Activated T-helper 1 cell treated with anti-CD3 and anti-CD28 coated beads, Interleukin-12 subunit alpha, Interleukin-12 subunit beta, Interleukin-2, Interleukin-4 antibody, amounts not matched to agents 30 ng/mL and 10 ng/mL and 1 ng/mL, durations not matched to agents 14 hours and 24 hours and 36 hours (primary cell): ENCODE data around the gene CDK3. TPM values are rescaled to one million over a fixed set of nuclear protein-coding genes. Genes with fewer than 3 reads are reported as not detected.

ENCODE experiments used
- DNase-seq: peaks from one replicate; pipeline ENCODE4 v3.0.0; 2021; ENCODE audit warnings: low spot score
- H3K27ac Mint-ChIP-seq: one replicate; pipeline ENCODE4 v1.8.0; 2021; ENCODE audit warnings: mild to moderate bottlenecking, mixed read lengths
- H3K27me3 Mint-ChIP-seq: one replicate; pipeline ENCODE4 v1.8.0; 2022; ENCODE audit warnings: mild to moderate bottlenecking, moderate library complexity, mixed read lengths; ENCODE audit not compliant: insufficient read depth
- H3K36me3 Mint-ChIP-seq: one replicate; pipeline ENCODE4 v1.8.0; 2021; ENCODE audit warnings: low read depth, mixed read lengths
- H3K4me1 Mint-ChIP-seq: one replicate; pipeline ENCODE4 v1.8.0; 2021; ENCODE audit warnings: low read depth, mixed read lengths
- H3K4me3 Mint-ChIP-seq: one replicate; pipeline ENCODE4 v1.8.0; 2021; ENCODE audit warnings: mild to moderate bottlenecking, moderate library complexity, mixed read lengths
- H3K9me3 Mint-ChIP-seq: one replicate; pipeline ENCODE4 v1.8.0; 2021; ENCODE audit warnings: mixed read lengths
- intact Hi-C: fragments of 100-400 bp; cut with micrococcal nuclease; formaldehyde crosslinking; loops from one replicate; pipeline ENCODE4 v1.15.1; 2024
- total RNA-seq: library from RNA; stranded (reverse); gene quantifications from 2 replicates; pipeline ENCODE4 v1.2.3, GENCODE V29; 2022

CDK3 gene
- total RNA-seq, 1 donor from 2014 or later, result 5.3 TPM

- H3K27me3 Mint-ChIP-seq, result no peaks in the 10 kb centered on the region
- H3K9me3 Mint-ChIP-seq, result no peaks in the 10 kb centered on the region
- H3K27ac Mint-ChIP-seq, result peak overlapping the region; percentile 44
- intact Hi-C loops, result no loop called here
- no peak for DNase-seq
- peaks cover 26% of the 10 kb centered on the region for H3K4me1 Mint-ChIP-seq
- H3K4me3 Mint-ChIP-seq, result no peak overlapping the region
- no peaks in the 10 kb centered on the region for H3K36me3 Mint-ChIP-seq
These were observed 2.3 kb upstream of the CDK3 start for GRCh38 chr17:75998327-75998795.

DNA sequence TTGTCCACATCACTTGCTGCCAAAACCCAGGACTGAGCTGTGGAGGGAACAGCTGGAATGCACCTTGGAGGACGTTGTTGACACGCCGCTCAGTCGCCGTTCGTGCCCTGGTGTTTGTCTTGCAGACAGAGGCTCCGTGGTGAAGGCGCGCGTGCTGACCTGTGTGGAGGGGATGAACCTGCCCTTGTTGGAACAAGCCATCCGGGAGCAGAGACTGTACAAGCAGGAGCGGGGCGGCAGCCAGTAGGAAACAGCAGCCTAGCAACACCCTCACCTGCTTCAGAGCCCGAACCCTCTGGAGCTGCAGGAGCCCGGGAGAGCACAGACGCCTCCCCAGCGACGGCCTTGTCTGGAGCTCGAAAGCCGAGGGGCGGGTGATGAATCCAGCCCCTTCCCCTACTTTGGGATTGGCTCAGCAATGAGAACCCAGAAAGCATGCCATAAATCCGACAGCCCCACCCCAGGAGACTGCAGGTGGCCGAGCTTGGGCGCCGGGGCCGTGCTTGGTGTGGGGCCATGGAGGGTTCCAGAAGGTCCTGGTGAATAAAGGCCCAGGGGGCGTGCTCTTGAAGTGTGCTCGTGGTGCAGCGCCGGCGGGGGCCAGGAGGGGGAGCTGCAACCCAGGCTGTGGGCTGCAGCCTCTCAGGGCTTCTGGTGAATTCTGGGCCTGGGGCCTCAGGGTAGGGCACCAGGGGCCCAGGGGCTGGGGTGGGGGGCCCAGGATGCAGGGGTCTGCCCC, 470 bp upstream of the CDK3 start:
- Mint-ChIP-seq H3K9me3 (no peaks in the 10 kb centered on the region), H3K27ac (no peak overlapping the region), H3K36me3 (peaks cover under 1% of the 10 kb centered on the region), H3K27me3 (no peaks in the 10 kb centered on the region), H3K4me3 (no peak overlapping the region), H3K4me1 (peaks cover 28% of the 10 kb centered on the region)
- intact Hi-C loops, result no loop called here
- peak; percentile 45 for DNase-seq

DNA sequence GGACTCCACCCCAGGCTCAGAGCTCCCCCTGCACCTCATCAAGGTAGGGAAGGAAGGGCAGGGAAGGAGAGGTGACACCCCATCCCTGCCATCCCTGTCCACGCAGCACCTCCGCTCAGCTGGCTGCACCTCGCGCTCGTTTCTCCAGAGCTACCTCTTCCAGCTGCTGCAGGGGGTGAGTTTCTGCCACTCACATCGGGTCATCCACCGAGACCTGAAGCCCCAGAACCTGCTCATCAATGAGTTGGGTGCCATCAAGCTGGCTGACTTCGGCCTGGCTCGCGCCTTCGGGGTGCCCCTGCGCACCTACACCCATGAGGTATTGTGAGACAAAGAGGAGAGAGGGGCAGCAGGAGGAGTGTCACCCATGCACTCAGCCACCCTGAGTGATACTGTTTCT, 1.4 kb downstream of the CDK3 start:
- H3K27ac Mint-ChIP-seq, result no peak overlapping the region
- H3K27me3 Mint-ChIP-seq, result no peaks in the 10 kb centered on the region
- intact Hi-C loops, result no loop called here
- no peak overlapping the region for H3K4me3 Mint-ChIP-seq
- H3K9me3 Mint-ChIP-seq, result no peaks in the 10 kb centered on the region
- H3K36me3 Mint-ChIP-seq, result peaks cover 2% of the 10 kb centered on the region
- H3K4me1 Mint-ChIP-seq, result peaks cover 17% of the 10 kb centered on the region
- DNase-seq, result no peak

- no peak overlapping the region for H3K4me3 Mint-ChIP-seq
- intact Hi-C loops, result no loop called here
- H3K27me3 Mint-ChIP-seq, result no peaks in the 10 kb centered on the region
- no peaks in the 10 kb centered on the region for H3K9me3 Mint-ChIP-seq
- H3K36me3 Mint-ChIP-seq, result peaks cover 2% of the 10 kb centered on the region
- no peak for DNase-seq
- peaks cover 4% of the 10 kb centered on the region for H3K4me1 Mint-ChIP-seq
- H3K27ac Mint-ChIP-seq, result no peak overlapping the region
These were observed 3.3 kb downstream of the CDK3 start for GRCh38 chr17:76003915-76004314.

DNA sequence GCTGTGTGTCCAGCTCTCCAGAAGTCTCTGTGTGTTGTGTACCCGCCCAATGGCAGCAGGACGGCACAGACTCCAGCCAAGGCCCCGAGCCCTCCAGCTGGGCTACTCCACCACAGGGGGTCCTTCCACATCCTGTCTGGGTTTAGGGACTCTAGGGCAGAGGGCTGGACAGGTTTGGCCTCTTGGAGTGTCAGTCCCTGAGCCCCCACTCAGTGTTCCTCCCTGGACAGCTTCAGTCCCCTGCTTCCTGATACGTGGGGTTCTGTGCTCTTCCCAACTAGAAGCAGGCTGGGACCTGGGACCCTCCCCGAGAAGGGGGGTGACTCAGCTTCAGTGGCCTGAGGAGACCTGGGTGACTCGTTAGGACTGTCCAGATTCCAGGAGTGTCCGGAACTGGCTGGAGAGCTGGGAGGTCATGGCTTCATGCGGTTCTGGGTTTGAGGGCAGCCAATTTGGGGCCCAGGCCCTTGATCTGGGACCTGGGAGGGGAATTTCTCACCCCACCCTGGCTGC, 4.2 kb downstream of the CDK3 start:
- peaks cover 2% of the 10 kb centered on the region for H3K36me3 Mint-ChIP-seq
- no peak for DNase-seq
- H3K27ac Mint-ChIP-seq, result no peak overlapping the region
- H3K4me1 Mint-ChIP-seq, result peaks cover 4% of the 10 kb centered on the region
- intact Hi-C loops, result loop anchor here (1.0 kb wide), 1 partner anchor 100 kb away; no protein-coding TSS in a partner anchor
- H3K9me3 Mint-ChIP-seq, result no peaks in the 10 kb centered on the region
- H3K4me3 Mint-ChIP-seq, result no peak overlapping the region
- no peaks in the 10 kb centered on the region for H3K27me3 Mint-ChIP-seq

DNA sequence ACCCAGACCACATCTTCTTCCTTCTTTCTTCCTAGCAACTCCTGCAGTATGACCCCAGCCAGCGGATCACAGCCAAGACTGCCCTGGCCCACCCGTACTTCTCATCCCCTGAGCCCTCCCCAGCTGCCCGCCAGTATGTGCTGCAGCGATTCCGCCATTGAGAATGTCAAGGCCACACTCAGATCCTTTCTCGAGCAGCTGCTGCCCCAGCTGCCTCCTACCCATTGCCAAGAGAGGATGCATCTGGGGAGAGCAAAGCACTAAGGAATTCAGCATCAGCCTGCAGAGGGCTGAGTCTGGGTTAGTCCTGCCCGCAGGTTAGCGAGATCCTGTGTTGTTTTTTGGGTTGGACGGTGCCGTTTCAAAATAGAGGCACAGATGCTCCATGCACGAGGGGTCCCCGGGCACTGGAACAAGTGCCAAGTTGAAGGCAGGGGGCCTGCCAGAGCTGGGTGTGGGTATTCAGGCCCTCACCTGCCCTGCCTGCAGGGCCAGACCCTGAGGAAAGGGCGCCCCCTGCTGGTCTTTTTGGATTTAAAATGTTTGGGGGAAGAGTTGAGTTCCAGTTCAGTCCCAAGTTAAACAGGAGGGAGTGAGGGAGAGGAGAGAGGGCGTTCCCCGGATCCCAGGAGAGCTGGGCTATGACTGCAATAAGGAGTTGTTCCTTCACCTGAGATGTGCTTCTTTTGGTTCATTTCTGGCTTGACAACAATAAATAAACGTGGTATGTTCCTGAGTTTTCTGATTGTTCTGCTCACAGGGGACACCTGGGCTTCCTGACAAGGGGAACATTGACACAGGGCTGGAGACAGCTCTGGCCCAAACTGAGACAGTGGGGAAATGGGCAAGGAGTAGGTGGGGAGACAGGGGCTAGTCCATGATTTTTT, 4.9 kb downstream of the CDK3 start:
- Mint-ChIP-seq H3K27me3 (peaks cover 2% of the 10 kb centered on the region), H3K36me3 (peaks cover 2% of the 10 kb centered on the region), H3K4me1 (peaks cover 4% of the 10 kb centered on the region), H3K27ac (no peak overlapping the region), H3K4me3 (no peak overlapping the region), H3K9me3 (no peaks in the 10 kb centered on the region)
- DNase-seq, result peak; percentile 75
- intact Hi-C loops, result loop anchor here (1.0 kb wide), 1 partner anchor 100 kb away; no protein-coding TSS in a partner anchor

DNA sequence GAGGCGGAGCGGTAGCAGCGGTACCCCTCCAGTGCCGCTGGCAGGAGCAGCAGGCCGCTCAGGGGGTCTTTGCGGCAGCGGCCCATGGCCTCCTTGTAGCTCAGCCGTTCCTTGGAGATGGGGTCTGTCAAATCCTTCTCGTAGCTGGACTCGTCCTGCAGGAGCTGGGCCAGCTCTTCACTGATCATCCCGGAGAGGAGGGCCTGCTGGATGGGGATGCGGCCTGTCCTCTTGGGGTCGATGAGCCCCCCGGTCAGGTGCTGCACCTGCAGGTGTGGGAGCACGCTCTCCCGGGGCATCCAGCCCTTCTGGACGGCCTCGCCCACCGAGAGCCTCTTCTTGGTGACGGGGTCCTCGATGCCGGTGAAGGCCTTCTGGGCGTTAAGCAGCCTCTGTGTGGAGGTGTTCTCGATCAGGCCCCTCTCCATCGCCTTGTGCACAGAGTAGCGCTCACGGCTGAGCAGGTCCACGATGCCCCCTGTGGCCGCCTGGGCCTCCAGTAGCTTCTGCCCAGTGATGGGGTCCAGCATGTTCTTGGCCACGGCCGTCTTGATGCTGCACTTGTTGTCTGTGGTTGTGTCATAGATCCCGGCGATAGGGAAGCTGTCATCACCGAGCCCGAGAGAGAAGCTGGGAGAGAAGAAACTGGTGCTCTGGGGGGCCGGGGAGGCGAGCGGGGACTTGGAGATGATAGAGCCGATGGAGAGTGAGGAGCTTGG, 6.6 kb downstream of the CDK3 start:
- intact Hi-C loops, result no loop called here

GRCh38 chr17:76007850-76008165, 7.2 kb downstream of the CDK3 start:
- Mint-ChIP-seq H3K4me3 (no peak overlapping the region), H3K4me1 (peaks cover 4% of the 10 kb centered on the region), H3K27me3 (peaks cover 2% of the 10 kb centered on the region), H3K36me3 (peaks cover 2% of the 10 kb centered on the region), H3K27ac (no peak overlapping the region), H3K9me3 (no peaks in the 10 kb centered on the region)
- intact Hi-C loops, result no loop called here
- no peak for DNase-seq

More for the DNA sequence above, 6.6 kb downstream of the CDK3 start:
- Mint-ChIP-seq H3K4me3 (no peak overlapping the region), H3K27me3 (peaks cover 2% of the 10 kb centered on the region), H3K4me1 (peaks cover 4% of the 10 kb centered on the region), H3K36me3 (peaks cover 2% of the 10 kb centered on the region), H3K27ac (no peak overlapping the region), H3K9me3 (no peaks in the 10 kb centered on the region)
- DNase-seq, result no peak

DNA sequence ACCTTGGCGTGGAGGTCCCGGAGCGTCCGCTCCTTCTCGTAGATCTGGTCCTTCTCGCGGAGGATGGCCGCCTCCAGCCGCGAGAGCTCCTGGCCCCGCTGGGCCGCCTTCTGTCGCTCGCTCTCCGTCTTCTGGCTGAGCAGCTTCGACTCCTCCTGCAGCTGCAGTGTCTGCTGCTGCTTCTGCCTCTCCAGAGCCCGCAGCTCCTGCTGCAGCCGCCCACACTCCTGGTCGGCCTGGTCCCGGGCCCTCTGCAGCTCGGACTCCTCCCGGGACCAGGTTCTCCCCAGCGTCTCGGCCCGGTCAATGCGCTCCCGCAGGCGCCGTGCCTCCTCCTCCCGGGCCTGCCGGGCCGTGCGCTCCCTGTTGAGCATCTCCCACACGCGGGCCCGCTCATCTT, 7.6 kb downstream of the CDK3 start:
- no peak for DNase-seq

DNA sequence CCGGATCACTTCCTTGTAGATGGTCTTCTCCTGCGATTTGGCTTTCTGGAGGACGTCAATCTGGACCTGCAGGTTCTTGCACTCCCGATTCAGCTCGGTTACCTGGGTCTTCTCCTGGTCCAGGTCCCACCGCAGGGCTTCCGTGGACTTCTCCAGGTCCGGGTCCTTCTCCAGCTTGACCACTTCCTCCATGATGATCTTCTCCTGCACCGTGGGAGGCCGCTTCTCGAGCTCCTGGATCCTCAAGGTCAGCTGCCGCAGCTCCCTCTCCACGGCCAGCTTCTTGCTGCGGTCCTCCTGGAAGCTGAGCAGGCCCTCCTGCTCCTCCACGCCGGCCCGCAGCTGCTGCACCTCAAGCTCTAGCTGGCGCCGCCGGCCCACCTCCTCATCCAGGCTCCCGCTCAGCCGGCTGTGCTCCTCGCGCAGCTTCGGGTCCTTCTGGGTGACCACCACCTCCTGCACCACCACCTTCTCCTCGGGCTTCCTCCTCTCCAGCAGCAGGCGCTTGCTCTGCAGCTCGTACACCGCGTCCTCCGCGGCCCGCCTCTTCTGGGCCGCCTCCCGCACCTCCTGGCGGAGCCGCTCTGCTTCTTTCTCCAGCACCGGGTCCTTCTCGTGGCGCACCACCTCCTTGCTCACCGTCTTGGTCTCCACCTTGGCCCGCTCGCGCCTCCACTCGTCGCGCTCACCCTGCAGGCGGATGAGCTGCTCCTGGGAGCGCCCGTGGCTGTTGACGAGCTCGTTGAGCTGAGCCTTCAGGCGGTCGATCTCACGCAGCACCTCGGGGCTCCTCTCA, 8.2 kb downstream of the CDK3 start:
- no peak overlapping the region for H3K4me3 Mint-ChIP-seq
- no peak for DNase-seq
- no peaks in the 10 kb centered on the region for H3K9me3 Mint-ChIP-seq
- H3K27ac Mint-ChIP-seq, result no peak overlapping the region
- peaks cover 2% of the 10 kb centered on the region for H3K36me3 Mint-ChIP-seq
- intact Hi-C loops, result no loop called here
- H3K27me3 Mint-ChIP-seq, result peaks cover 2% of the 10 kb centered on the region
- peaks cover 4% of the 10 kb centered on the region for H3K4me1 Mint-ChIP-seq

More for the DNA sequence above, 7.6 kb downstream of the CDK3 start:
- no peak overlapping the region for H3K4me3 Mint-ChIP-seq
- peaks cover 2% of the 10 kb centered on the region for H3K36me3 Mint-ChIP-seq
- H3K9me3 Mint-ChIP-seq, result no peaks in the 10 kb centered on the region
- H3K27me3 Mint-ChIP-seq, result peaks cover 2% of the 10 kb centered on the region
- intact Hi-C loops, result no loop called here
- H3K4me1 Mint-ChIP-seq, result peaks cover 4% of the 10 kb centered on the region
- H3K27ac Mint-ChIP-seq, result no peak overlapping the region

- intact Hi-C loops, result no loop called here
- Mint-ChIP-seq H3K27me3 (peaks cover 2% of the 10 kb centered on the region), H3K27ac (no peak overlapping the region), H3K36me3 (peaks cover 2% of the 10 kb centered on the region), H3K4me3 (no peak overlapping the region), H3K4me1 (peaks cover 4% of the 10 kb centered on the region), H3K9me3 (no peaks in the 10 kb centered on the region)
- DNase-seq, result no peak
These were observed 8.8 kb downstream of the CDK3 start for GRCh38 chr17:76009447-76009846.
